ENCODE data around the gene FAM9C.

DNA sequence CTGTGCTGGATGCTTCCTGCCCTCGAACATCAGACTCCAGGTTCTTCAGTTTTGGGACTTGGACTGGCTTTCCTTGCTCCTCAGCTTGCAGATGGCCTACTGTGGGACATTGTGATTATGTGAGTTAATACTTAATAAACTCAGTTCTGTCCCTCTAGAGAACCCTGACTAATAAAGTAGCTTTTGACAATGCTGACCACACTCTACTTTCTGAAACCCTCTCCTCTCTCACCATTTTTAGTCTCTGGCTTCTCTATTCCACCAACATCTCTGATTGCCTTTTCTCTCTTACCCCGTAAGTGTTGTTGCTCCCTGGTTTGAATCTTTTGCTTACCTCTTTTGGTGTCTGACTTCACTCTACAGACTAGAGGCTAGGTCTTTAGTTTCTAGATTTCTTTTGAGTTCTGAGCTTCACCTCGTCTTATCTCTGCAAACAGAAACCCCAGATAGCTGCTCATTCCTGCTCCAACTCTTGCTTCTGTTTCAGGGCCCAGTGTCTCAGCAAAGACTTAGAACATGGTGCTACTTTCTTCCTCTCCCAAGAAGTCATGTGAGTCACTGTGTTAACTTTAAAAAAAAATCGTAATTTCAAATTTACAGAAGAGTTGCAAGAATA lies 58.1 kb downstream of the FAM9C start:
- TF ChIP-seq RARB (CRISPR knock-in tag; IDR thresholded peaks at IDR 0.05): no peak
- TF ChIP-seq SNAI2 (CRISPR knock-in tag; IDR thresholded peaks at IDR 0.05): no peak
- TF ChIP-seq ZFP30 (CRISPR knock-in tag; IDR thresholded peaks at IDR 0.05): no peak
- TF ChIP-seq ZFP3 (CRISPR knock-in tag; IDR thresholded peaks at IDR 0.05): no peak
- TF ChIP-seq ARNTL (CRISPR knock-in tag; IDR thresholded peaks at IDR 0.05; ENCODE audit: borderline replicate concordance, low read depth): no peak
- TF ChIP-seq, protein P1, sequence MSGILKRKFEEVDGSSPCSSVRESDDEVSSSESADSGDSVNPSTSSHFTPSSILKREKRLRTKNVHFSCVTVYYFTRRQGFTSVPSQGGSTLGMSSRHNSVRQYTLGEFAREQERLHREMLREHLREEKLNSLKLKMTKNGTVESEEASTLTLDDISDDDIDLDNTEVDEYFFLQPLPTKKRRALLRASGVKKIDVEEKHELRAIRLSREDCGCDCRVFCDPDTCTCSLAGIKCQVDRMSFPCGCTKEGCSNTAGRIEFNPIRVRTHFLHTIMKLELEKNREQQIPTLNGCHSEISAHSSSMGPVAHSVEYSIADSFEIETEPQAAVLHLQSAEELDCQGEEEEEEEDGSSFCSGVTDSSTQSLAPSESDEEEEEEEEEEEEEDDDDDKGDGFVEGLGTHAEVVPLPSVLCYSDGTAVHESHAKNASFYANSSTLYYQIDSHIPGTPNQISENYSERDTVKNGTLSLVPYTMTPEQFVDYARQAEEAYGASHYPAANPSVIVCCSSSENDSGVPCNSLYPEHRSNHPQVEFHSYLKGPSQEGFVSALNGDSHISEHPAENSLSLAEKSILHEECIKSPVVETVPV (CRISPR knock-in tag; IDR thresholded peaks at IDR 0.05): no peak
- TF ChIP-seq, protein P2, sequence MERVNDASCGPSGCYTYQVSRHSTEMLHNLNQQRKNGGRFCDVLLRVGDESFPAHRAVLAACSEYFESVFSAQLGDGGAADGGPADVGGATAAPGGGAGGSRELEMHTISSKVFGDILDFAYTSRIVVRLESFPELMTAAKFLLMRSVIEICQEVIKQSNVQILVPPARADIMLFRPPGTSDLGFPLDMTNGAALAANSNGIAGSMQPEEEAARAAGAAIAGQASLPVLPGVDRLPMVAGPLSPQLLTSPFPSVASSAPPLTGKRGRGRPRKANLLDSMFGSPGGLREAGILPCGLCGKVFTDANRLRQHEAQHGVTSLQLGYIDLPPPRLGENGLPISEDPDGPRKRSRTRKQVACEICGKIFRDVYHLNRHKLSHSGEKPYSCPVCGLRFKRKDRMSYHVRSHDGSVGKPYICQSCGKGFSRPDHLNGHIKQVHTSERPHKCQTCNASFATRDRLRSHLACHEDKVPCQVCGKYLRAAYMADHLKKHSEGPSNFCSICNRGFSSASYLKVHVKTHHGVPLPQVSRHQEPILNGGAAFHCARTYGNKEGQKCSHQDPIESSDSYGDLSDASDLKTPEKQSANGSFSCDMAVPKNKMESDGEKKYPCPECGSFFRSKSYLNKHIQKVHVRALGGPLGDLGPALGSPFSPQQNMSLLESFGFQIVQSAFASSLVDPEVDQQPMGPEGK (CRISPR knock-in tag; IDR thresholded peaks at IDR 0.05; ENCODE audit: borderline replicate concordance): no peak
- TF ChIP-seq CSDC2 (CRISPR knock-in tag; IDR thresholded peaks at IDR 0.05): no peak
- TF ChIP-seq ZNF8 (CRISPR knock-in tag; IDR thresholded peaks at IDR 0.05): no peak
- TF ChIP-seq, protein P3, sequence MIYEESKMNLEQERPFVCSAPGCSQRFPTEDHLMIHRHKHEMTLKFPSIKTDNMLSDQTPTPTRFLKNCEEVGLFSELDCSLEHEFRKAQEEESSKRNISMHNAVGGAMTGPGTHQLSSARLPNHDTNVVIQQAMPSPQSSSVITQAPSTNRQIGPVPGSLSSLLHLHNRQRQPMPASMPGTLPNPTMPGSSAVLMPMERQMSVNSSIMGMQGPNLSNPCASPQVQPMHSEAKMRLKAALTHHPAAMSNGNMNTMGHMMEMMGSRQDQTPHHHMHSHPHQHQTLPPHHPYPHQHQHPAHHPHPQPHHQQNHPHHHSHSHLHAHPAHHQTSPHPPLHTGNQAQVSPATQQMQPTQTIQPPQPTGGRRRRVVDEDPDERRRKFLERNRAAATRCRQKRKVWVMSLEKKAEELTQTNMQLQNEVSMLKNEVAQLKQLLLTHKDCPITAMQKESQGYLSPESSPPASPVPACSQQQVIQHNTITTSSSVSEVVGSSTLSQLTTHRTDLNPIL (CRISPR knock-in tag; IDR thresholded peaks at IDR 0.05; ENCODE audit: low read depth): no peak
